SK-N-SH (cell line): Measurements from ENCODE around the gene SPSB3. TPM values are rescaled to one million over a fixed set of nuclear protein-coding genes. Genes with fewer than 3 reads are reported as not detected.

Experiments used
- CTCF ChIA-PET: fragments of 300-600, 350-600 bp; formaldehyde crosslinking; extraction: SDS; loops from one replicate; lab custom pipeline; 2021; lab: Yijun Ruan, JAX
- POLR2A ChIA-PET: fragments of 350-600 bp; sonication (Branson Sonifier 250); formaldehyde crosslinking; extraction: SDS; loops from one replicate; lab custom pipeline; 2020; ENCODE audit warnings: antibody characterized with exemption, inconsistent platforms; lab: Yijun Ruan, JAX
- DNase-seq: peaks from one replicate; pipeline ENCODE4 v3.0.0; 2012
- H2AFZ ChIP-seq: fragments of 200-600 bp; sonication (generic); 2 replicates; pipeline ENCODE4 v1.8.1; 2016; ENCODE audit warnings: antibody characterized with exemption, mild to moderate bottlenecking, low read depth
- H3F3A ChIP-seq: fragments of 200-600 bp; sonication (generic); replicated peaks from 2 replicates; pipeline ENCODE3; 2016; ENCODE audit warnings: antibody characterized with exemption, mild to moderate bottlenecking; ENCODE audit not compliant: insufficient read depth
- H3K27ac ChIP-seq, 2 experiments: fragments of 200-500 bp in 1 of 2; fragments of 200-600 bp in 1 of 2; sonication (Bioruptor generic) in 1 of 2; sonication (generic), shearing (Covaris generic) in 1 of 2; 2 replicates each; pipeline versions ENCODE4 v1.5.1 to v1.6.1; 2014 to 2016; ENCODE audit warnings: low read depth in 2 of 2, inconsistent platforms in 1 of 2, low read length in 1 of 2, mild to moderate bottlenecking in 1 of 2, mixed read lengths in 1 of 2
- H3K27me3 ChIP-seq: fragments of 200-600 bp; sonication (generic), shearing (Covaris generic); 2 replicates; pipeline ENCODE4 v1.6.1; 2016; ENCODE audit warnings: mixed run types; ENCODE audit not compliant: insufficient read depth
- H3K36me3 ChIP-seq, 2 experiments: fragments of 200-500 bp in 1 of 2; fragments of 200-600 bp in 1 of 2; sonication (Bioruptor generic) in 1 of 2; sonication (generic) in 1 of 2; replicated peaks in 1 of 2; 2 replicates each; pipeline versions ENCODE3 to v1.5.1; 2014 to 2016; ENCODE audit warnings: low read length in 1 of 2, mild to moderate bottlenecking in 1 of 2; ENCODE audit not compliant: insufficient read depth in 2 of 2, control insufficient read depth in 1 of 2
- H3K4me1 ChIP-seq, 2 experiments: fragments of 200-500 bp in 1 of 2; fragments of 200-600 bp in 1 of 2; sonication (Bioruptor generic) in 1 of 2; sonication (generic), shearing (Covaris generic) in 1 of 2; 2 replicates each; pipeline versions ENCODE4 v1.5.1 to v1.6.1; 2014 to 2016; ENCODE audit warnings: low read depth in 1 of 2, low read length in 1 of 2, mixed run types in 1 of 2; ENCODE audit not compliant: insufficient read depth in 2 of 2, control insufficient read depth in 1 of 2
- H3K4me2 ChIP-seq: fragments of 200-600 bp; sonication (generic), shearing (Covaris generic); 2 replicates; pipeline ENCODE4 v1.6.1; 2017; ENCODE audit warnings: mixed run types
- H3K4me3 ChIP-seq, 2 experiments: fragments of 200-500 bp in 1 of 2; fragments of 200-600 bp in 1 of 2; sonication (Bioruptor generic) in 1 of 2; sonication (generic), shearing (Covaris generic) in 1 of 2; 2 replicates each; pipeline versions ENCODE4 v1.5.1 to v1.8.1; 2014 to 2016; ENCODE audit warnings: low read depth in 2 of 2, inconsistent platforms in 1 of 2, low read length in 1 of 2, mild to moderate bottlenecking in 1 of 2, mixed read lengths in 1 of 2, moderate library complexity in 1 of 2
- H3K79me2 ChIP-seq: fragments of 200-600 bp; sonication (generic); 2 replicates; pipeline ENCODE4 v1.8.1; 2017; ENCODE audit warnings: mild to moderate bottlenecking; ENCODE audit not compliant: insufficient read depth
- H3K9ac ChIP-seq: fragments of 200-600 bp; sonication (generic); 2 replicates; pipeline ENCODE4 v1.6.1; 2017; ENCODE audit warnings: mixed run types
- H3K9me2 ChIP-seq: fragments of 200-600 bp; sonication (generic); 2 replicates; pipeline ENCODE4 v1.6.1; 2017; ENCODE audit warnings: mixed run types
- H3K9me3 ChIP-seq: fragments of 200-600 bp; sonication (generic); 2 replicates; pipeline ENCODE4 v1.6.1; 2017; ENCODE audit warnings: mixed run types, mild to moderate bottlenecking, moderate library complexity
- H4K20me1 ChIP-seq: fragments of 200-600 bp; sonication (generic); 2 replicates; pipeline ENCODE4 v1.6.1; 2017; ENCODE audit warnings: mild to moderate bottlenecking, mixed run types; ENCODE audit not compliant: insufficient read depth
- EZH2phosphoT487 ChIP-seq: fragments of 200-600 bp; sonication (generic); IDR thresholded peaks from 2 replicates; pipeline ENCODE4 v1.6.1; 2017; ENCODE audit warnings: low read depth, mixed run types, mild to moderate bottlenecking, antibody characterized with exemption, moderate library complexity, borderline replicate concordance
- FOSL2 ChIP-seq: IDR thresholded peaks from 2 replicates; pipeline ENCODE4 v1.4.0; 2012; ENCODE audit warnings: low read depth, mild to moderate bottlenecking, moderate library complexity, borderline replicate concordance
- FOXM1 ChIP-seq: IDR thresholded peaks from 2 replicates; pipeline ENCODE4 v1.4.0; 2012; ENCODE audit warnings: low read depth, mild to moderate bottlenecking
- GATA2 ChIP-seq: sonication (generic); formaldehyde crosslinking; IDR thresholded peaks from 2 replicates; pipeline ENCODE4 v1.5.0; 2020; ENCODE audit warnings: mild to moderate bottlenecking, missing genetic modification reagents
- JUND ChIP-seq: IDR thresholded peaks from 2 replicates; pipeline ENCODE4 v1.4.0; 2012
- MEF2A ChIP-seq: IDR thresholded peaks from 2 replicates; pipeline ENCODE4 v1.4.0; 2012; ENCODE audit warnings: low read depth, borderline replicate concordance
- MXI1 ChIP-seq: IDR thresholded peaks from 2 replicates; pipeline ENCODE4 v1.6.1; 2012; ENCODE audit warnings: mild to moderate bottlenecking, low read depth, low read length, improper control_type of control experiment
- NFIC ChIP-seq: IDR thresholded peaks from 2 replicates; pipeline ENCODE4 v1.4.0; 2012; ENCODE audit warnings: borderline replicate concordance
- RCOR1 ChIP-seq: fragments of 150-350 bp; IDR thresholded peaks from 2 replicates; pipeline ENCODE4 v1.6.1; 2017; ENCODE audit warnings: antibody characterized with exemption, low read length
- SIN3A ChIP-seq: IDR thresholded peaks from 2 replicates; pipeline ENCODE4 v1.6.1; 2012; ENCODE audit warnings: low read depth, mild to moderate bottlenecking, low read length, moderate library complexity, borderline replicate concordance
- SMC3 ChIP-seq: IDR thresholded peaks from 2 replicates; pipeline ENCODE4 v1.6.1; 2012; ENCODE audit warnings: low read depth, low read length, improper control_type of control experiment
- TAF1 ChIP-seq: IDR thresholded peaks from 2 replicates; pipeline ENCODE4 v1.6.1; 2012; ENCODE audit warnings: low read depth, mild to moderate bottlenecking, low read length, moderate library complexity, borderline replicate concordance
- TCF12 ChIP-seq: IDR thresholded peaks from 2 replicates; pipeline ENCODE4 v1.4.0; 2012
- TEAD4 ChIP-seq: IDR thresholded peaks from 2 replicates; pipeline ENCODE4 v1.4.0; 2012; ENCODE audit warnings: mild to moderate bottlenecking, borderline replicate concordance; ENCODE audit not compliant: insufficient read depth
- YY1 ChIP-seq: IDR thresholded peaks from 2 replicates; pipeline ENCODE4 v1.4.0; 2012; ENCODE audit warnings: low read depth, mild to moderate bottlenecking
- WGBS: methylation state at CpG from one replicate; pipeline ENCODE4 v1.1.6; 2017; ENCODE audit warnings: low lambda C conversion rate; 5-methylcytosine and 5-hydroxymethylcytosine counted together
- polyA plus RNA-seq, 3 experiments: library from polyadenylated mRNA; depleted of rRNA; stranded (reverse); fragments of >200 nt; gene quantifications; 2 replicates each; pipeline ENCODE4 v1.2.3, GENCODE V29; 2012
- TF ChIP-seq, protein P1 (sequence below): IDR thresholded peaks from 2 replicates; pipeline ENCODE4; 2012
- TF ChIP-seq, protein P2 (sequence below): fragments of 150-350 bp; IDR thresholded peaks from 2 replicates; pipeline ENCODE4 v1.6.1; 2017; ENCODE audit warnings: antibody characterized with exemption, low read length, low read depth, borderline replicate concordance
- TF ChIP-seq, protein P3 (sequence below): IDR thresholded peaks from 2 replicates; pipeline ENCODE4 v1.4.0; 2012; ENCODE audit warnings: low read depth
- TF ChIP-seq, protein P4 (sequence below): fragments of 200-600 bp; sonication (generic); IDR thresholded peaks from 2 replicates; pipeline ENCODE4 v1.6.1; 2017; ENCODE audit warnings: antibody characterized with exemption, mild to moderate bottlenecking, moderate library complexity

The SPSB3 gene
- polyA plus RNA-seq, 1 of the 3 experiments (the other 2 are of a cell fraction): 40.6 TPM

DNA sequence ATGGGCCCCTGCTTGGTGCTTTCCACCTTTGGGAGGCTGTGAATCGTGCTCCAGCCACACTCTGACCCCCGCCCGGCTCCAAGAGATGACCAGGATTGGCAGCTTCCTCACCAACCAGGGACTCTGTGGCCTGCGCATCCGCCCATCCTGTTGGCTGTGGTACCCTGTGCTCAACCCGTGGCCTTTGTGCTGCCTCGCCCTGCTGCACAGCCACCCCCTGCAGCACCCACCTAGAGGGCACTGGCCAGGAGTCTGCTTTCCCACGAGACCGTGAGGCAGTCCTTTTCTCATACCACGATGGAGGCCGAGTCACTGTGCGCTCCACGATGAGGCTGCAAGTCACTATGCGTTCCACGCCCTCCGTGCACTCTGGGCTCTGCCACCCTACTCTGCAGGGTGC is 30.4 kb downstream of the SPSB3 start:
- Histone ChIP-seq H2AFZ (no peak overlapping the region), H3K4me3 (no peak overlapping the region), H3K27ac (no peak overlapping the region), H3K36me3 (peaks cover 4 to 40% of the 10 kb centered on the region in 2 experiments), H3F3A (no peaks in the 10 kb centered on the region), H3K27me3 (no peaks in the 10 kb centered on the region), H3K4me1 (no peaks in the 10 kb centered on the region), H3K4me2 (no peak overlapping the region), H3K79me2 (no peaks in the 10 kb centered on the region; the same call in 1 of the 2 replicates), H3K9ac (no peak overlapping the region), H3K9me3 (no peaks in the 10 kb centered on the region), H4K20me1 (no peaks in the 10 kb centered on the region), H3K9me2 (no peaks in the 10 kb centered on the region)
- ChIA-PET CTCF (interaction anchor here (1.5 kb wide), 1 partner anchor 28 kb away, joined by 5 read pairs; no protein-coding TSS in a partner anchor), POLR2A (no interaction called here)
- no peak for DNase-seq
- WGBS: 98% methylated on average over 7 of the region's 16 CpGs
- TF ChIP-seq TCF12: no peak
- no peak for TF ChIP-seq MXI1
- no peak for TF ChIP-seq TEAD4
- TF ChIP-seq, protein P1, sequence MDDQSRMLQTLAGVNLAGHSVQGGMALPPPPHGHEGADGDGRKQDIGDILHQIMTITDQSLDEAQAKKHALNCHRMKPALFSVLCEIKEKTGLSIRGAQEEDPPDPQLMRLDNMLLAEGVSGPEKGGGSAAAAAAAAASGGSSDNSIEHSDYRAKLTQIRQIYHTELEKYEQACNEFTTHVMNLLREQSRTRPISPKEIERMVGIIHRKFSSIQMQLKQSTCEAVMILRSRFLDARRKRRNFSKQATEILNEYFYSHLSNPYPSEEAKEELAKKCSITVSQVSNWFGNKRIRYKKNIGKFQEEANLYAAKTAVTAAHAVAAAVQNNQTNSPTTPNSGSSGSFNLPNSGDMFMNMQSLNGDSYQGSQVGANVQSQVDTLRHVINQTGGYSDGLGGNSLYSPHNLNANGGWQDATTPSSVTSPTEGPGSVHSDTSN: no peak
- TF ChIP-seq YY1: no peak
- no peak for TF ChIP-seq FOSL2
- TF ChIP-seq SIN3A: no peak

DNA sequence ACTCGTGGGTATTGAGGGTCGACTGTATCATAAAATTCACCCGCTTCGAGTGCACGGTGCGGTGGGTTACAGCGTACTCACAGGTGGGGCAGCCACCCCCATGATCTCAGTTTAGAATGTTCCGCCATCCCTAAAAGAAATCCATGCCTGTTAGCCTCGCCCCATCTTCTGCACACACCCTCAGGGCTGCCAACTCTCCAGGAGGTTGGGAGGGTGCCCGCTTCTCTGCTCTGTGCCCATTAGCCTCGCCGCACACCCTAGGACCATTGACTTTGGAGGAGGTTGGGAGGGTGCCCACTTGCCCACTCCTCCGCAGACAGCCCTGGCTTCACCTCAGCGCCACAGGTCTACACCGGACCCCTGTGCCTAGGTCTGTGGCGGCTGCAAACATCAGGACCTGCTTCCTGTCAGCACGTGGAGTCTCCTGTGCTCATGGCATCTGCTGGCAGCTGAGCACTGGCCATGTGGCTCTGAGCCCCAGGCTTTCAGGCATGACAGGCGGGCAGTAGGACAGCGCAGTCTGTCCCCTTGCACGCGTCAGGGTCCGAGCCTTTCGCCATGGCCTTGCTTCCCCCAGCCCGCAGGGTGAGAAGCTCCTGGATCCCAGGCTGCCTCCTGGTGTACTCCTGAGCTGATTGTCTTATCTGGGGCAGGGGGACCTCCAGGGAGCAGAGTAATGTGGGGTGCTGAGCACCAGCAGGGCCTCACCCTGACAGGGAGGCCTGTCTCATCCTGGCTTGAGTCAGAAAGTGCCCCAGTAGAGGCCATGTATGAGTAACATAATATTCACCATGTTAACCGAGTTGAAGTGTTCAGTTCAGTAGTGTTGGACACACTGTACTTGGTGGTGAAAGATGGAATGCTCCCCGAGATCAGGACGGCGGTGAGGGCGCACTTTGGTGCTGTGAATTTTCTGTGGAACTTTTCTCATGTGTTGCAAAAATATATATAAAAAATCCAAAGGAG is 32.9 kb downstream of the SPSB3 start:
- no peak overlapping the region for H3K4me2 ChIP-seq
- H2AFZ ChIP-seq: no peak overlapping the region
- ChIA-PET POLR2A (no interaction called here), CTCF (interaction anchor here (0.7 to 1.4 kb wide), 3 partner anchors 26 to 667 kb away, joined by 3 to 7 read pairs (median 6); partner anchors contain the start of gene MAPK8IP3)
- no peaks in the 10 kb centered on the region for H3K9me2 ChIP-seq
- H3K27me3 ChIP-seq: no peaks in the 10 kb centered on the region
- H3K9ac ChIP-seq: no peak overlapping the region
- WGBS: 93% methylated on average over 21 of the region's 29 CpGs
- H3K36me3 ChIP-seq: peaks cover 4 to 52% of the 10 kb centered on the region in 2 experiments
- H3K79me2 ChIP-seq: no peaks in the 10 kb centered on the region
- H3K27ac ChIP-seq: no peak overlapping the region
- no peaks in the 10 kb centered on the region for H4K20me1 ChIP-seq
- no peaks in the 10 kb centered on the region for H3K4me1 ChIP-seq
- no peak overlapping the region for H3K4me3 ChIP-seq
- DNase-seq: no peak
- no peaks in the 10 kb centered on the region for H3F3A ChIP-seq
- no peak for TF ChIP-seq JUND
- no peak for TF ChIP-seq NFIC
- TF ChIP-seq, protein P1: no peak
- TF ChIP-seq GATA2 (CRISPR knock-in tag): no peak
- no peak for TF ChIP-seq FOXM1
- TF ChIP-seq, protein P2, sequence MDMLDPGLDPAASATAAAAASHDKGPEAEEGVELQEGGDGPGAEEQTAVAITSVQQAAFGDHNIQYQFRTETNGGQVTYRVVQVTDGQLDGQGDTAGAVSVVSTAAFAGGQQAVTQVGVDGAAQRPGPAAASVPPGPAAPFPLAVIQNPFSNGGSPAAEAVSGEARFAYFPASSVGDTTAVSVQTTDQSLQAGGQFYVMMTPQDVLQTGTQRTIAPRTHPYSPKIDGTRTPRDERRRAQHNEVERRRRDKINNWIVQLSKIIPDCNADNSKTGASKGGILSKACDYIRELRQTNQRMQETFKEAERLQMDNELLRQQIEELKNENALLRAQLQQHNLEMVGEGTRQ: no peak
- no peak for TF ChIP-seq SMC3
- TF ChIP-seq EZH2phosphoT487: no peak
- TF ChIP-seq, protein P3, sequence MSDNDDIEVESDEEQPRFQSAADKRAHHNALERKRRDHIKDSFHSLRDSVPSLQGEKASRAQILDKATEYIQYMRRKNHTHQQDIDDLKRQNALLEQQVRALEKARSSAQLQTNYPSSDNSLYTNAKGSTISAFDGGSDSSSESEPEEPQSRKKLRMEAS: no peak
- TF ChIP-seq FOSL2: no peak
- TF ChIP-seq, protein P4, sequence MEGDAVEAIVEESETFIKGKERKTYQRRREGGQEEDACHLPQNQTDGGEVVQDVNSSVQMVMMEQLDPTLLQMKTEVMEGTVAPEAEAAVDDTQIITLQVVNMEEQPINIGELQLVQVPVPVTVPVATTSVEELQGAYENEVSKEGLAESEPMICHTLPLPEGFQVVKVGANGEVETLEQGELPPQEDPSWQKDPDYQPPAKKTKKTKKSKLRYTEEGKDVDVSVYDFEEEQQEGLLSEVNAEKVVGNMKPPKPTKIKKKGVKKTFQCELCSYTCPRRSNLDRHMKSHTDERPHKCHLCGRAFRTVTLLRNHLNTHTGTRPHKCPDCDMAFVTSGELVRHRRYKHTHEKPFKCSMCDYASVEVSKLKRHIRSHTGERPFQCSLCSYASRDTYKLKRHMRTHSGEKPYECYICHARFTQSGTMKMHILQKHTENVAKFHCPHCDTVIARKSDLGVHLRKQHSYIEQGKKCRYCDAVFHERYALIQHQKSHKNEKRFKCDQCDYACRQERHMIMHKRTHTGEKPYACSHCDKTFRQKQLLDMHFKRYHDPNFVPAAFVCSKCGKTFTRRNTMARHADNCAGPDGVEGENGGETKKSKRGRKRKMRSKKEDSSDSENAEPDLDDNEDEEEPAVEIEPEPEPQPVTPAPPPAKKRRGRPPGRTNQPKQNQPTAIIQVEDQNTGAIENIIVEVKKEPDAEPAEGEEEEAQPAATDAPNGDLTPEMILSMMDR: no peak
- no peak for TF ChIP-seq RCOR1
- no peak for TF ChIP-seq TAF1
- TF ChIP-seq MEF2A: no peak
- TF ChIP-seq, all 33 proteins: peak for 0
- no peaks in the 10 kb centered on the region for H3K9me3 ChIP-seq
